Omental fat pad (tissue), 4 donors: Measurements from ENCODE around the gene SELPLG. TPM values are rescaled to one million over a fixed set of nuclear protein-coding genes. Genes with fewer than 3 reads are reported as not detected.

ENCODE experiments used
- ATAC-seq: fragments of 150-250 bp; one replicate; pipeline ENCODE4 v1.9.1; 2016; ENCODE audit warnings: mild to moderate bottlenecking, moderate library complexity; ENCODE audit not compliant: low FRiP score
- DNase-seq: peaks from one replicate; pipeline ENCODE4 v3.0.0-alpha.2; 2019; ENCODE audit warnings: low spot score
- CTCF ChIP-seq, 3 donors: fragments of 450-650 bp; IDR thresholded peaks; one replicate each; pipeline ENCODE4 v1.5.1; 2016 to 2017; ENCODE audit warnings: antibody characterized with exemption in 3 of 3, mild to moderate bottlenecking in 3 of 3, moderate library complexity in 2 of 3
- total RNA-seq, 4 donors: library from RNA; depleted of rRNA; stranded (reverse); fragments of >200 nt; gene quantifications; one replicate each; pipeline ENCODE4 v1.1.0, GENCODE V29; 2016

The SELPLG gene
- total RNA-seq, 4 donors from 2014 or later = 12.4 to 45.6 (median 18.3) TPM

GRCh38 chr12:108646600-108647579, 13.2 kb upstream of the SELPLG start:
- no peak for ATAC-seq
- no peak for TF ChIP-seq CTCF (IDR thresholded peaks at IDR 0.05)
- DNase-seq = no peak

DNA sequence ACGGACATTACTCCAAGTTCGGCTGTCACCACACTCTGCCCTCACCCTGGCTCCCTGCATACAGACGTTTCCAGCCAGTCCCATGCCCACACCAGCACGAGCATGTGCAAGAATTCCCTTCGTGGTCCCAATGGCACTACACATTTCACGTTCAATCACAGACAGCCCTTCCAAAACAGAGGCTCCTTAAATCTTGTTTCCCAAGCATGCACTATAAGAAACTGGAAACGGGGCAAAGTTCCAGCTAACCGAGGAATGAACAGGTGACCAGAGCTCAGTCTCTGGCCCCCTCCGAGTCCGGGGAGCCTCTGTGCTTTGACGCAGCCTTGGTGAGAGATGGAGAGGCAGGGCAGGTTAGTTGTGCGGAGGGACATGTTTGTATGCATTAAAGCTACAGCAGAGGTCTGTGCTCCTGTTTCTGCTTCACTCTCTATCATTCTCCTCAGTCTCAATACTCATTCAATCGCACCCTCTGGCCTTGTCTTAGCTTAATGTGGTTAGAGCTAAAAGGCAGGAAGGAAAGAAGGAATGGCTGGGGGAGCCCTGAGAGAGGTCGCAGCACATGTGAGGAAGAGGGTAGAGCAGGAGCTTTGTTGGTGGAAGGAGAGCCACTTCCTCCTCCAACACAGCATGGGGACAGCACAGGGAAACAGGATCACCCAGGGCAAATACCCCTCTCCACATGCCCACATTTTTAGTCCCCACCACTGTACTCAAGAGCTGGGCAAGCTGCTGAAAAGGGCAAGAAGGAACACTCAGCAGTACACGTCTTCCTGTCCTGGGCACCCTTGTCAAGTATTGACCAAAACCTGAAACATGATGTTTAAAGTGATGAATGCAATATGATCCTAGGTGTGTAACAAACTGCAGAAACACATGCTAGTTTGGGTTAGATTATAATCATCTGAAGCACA, 12.2 kb upstream of the SELPLG start:
- no peak for TF ChIP-seq CTCF (IDR thresholded peaks at IDR 0.05)
- DNase-seq (no peak), ATAC-seq (no peak)

DNA sequence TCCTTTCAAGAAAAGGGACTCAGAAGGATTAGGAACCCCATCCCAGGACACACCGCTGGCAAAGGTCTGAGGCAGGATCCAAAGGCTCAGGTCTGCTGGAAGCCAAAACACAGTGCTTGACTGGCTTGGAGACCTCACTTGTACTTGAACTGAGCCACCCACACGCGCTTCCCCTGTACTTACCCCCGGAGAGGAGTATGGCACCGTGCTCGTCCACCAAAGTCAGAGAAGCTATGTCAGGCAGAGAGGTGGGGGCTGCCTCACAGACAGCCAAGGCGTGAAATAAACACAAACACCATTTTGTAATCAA, 11.1 kb upstream of the SELPLG start:
- no peak for TF ChIP-seq CTCF (IDR thresholded peaks at IDR 0.05)
- no peak for ATAC-seq
- no peak for DNase-seq

DNA sequence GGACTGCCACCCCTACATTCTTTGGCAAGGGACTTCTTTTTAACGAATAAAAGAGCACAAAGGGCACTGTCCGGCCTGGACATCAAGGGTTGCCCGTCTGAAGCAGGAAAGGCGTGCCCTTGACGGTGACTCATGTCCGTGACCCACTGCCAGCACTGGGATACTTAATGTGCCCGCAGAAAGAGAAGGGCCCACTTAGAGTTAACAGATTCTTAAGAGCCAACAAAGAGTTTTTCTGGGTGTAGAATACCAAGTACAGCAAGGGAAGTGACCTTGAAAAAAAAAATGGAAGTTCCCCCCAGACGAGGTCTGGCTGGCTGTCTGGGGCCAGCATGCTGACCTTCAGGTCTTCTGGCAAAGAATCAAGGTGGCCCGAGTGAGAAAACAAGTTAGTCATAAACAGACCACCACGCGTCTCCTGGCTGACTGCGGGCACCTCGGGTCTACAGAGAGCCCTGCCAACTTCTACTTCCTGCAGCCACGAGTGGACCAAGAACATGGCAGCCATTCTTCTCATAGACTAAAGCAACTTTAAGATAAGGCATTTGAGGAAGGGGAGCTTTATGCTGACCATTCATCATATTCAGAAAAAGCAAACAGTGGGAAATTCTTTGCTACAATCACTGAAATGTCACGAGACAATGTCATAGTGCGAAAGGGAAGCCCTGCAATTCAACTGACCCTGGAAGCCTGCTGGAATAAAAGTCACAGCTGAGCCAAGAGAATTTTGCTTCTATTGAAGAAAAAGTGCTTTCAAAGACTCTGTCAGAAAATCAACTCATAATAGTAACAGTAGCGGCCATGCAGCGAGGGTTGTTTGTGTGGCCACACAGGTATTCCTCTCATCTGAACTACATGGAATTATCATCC, 10.5 kb upstream of the SELPLG start:
- DNase-seq (no peak), ATAC-seq (no peak)
- TF ChIP-seq CTCF (IDR thresholded peaks at IDR 0.05) = no peak

DNA sequence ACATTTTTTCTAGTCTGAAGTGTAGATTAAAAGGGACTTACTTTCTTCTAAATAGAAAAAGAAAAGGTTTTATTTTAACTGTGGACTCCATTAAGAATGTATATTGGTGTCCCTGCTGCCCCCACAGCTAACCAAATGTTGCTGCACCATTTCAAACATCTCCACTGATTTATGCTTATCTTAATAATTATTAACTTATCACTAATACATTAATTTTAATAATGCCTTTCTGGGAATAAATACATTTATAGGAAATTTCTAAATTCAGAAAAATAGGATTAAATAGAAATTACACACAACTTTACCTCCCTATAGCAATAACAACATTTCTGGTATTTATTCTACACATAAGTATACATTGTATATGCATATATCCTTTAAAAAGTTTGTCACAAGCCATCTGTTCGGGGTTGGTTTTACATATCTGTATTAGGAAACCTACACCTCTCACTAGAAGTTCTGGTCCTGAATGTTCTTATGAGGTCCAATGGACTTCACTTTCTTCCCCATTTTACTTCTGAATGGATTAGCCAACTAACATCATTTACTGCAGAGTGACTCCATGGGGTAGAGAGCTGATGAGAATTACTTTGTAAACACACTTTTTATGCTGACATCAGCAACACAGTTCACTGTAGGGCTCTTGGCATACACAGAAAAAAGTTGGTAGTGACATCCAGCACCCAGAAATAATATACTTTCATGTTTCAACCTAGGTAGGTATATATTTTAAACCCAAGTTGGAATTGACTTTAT, 9.4 kb upstream of the SELPLG start:
- TF ChIP-seq CTCF (IDR thresholded peaks at IDR 0.05) = no peak
- ATAC-seq (no peak), DNase-seq (no peak)
